NCI-H524 treated with DMSO at 0.1 percent for 48 hours (cell line): ENCODE results near the gene SRGAP2B.
"Not testable (repeated sequence)": the region's sequence is repeated elsewhere in the genome, so short reads cannot be mapped to it uniquely, and the experiment has no call there.

ENCODE experiments used
- DNase-seq: peaks from one replicate; lab custom pipeline; 2025; lab: John Stamatoyannopoulos, UW

Gene SRGAP2B

GRCh38 chr1:145082483-145083255 is 12.5 kb downstream of the SRGAP2B start:
- DNase-seq, result not testable (repeated sequence)

DNA sequence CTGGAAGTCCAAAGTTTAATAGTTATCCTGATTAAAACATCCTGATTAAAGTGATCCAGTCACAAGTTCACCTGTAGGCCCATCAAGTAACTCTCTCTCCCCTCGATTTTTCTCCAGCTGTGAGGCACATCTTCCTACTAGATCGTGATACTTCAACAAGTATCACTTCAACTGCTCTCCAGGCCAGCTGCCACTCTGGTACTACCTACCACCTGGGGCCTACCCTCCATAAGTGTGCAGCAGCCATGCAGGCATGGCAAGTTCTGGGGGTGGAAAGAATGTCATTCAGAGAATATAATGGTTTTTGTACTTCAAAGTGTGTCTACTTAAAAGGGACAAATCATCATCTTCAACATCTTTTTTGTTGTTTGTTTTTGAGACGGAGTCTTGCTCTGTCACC is 14.9 kb downstream of the SRGAP2B start:
- DNase-seq, result not testable (repeated sequence)

GRCh38 chr1:145079737-145080136 is 15.4 kb downstream of the SRGAP2B start:
- not testable (repeated sequence) for DNase-seq

- not testable (repeated sequence) for DNase-seq
Measured at GRCh38 chr1:145078787-145079370, 16.2 kb downstream of the SRGAP2B start.

DNA sequence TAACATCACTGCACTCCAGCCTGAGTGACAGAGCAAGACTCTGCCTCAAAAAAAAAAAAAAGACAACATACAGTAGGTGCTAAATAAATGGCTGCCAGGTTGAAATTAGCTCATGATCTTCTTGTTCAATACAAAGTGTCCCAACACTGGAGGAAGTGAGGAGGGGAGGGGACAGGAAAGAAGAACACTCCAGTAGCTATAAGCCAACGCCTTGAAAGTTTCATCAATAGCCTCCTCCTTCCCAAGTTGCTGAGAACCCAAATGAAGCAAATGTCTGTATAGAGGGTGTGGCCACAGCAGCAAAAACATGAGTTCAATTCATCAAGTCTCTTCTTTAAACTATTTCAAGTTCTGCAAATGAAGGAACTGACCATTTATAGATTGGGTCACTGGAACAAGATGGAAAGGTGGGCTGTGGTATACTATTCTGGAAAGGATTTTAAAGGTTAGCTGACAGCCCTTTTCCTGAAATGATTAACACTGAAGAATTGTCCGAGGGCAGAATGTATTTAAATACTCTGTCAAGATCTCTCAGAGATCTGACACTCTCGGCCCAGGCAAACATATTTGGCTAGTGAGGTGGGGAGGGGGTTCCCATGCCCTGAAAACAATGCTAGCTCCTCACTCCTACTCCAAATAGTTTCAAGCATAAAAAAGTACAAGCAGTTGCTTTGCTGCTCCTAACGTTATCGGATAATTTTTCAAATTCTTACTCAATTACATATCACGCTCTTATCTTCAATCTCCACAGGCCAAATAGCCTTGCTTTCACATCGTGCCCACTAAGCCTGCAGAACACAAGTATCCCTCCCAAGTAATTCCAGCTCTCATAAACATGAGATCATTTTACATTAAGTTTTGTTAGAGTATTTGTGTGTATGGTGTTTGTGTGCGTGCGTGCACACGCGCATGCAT is 17.0 kb downstream of the SRGAP2B start:
- not testable (repeated sequence) for DNase-seq

- not testable (repeated sequence) for DNase-seq
Measured at GRCh38 chr1:145076877-145077276, 18.3 kb downstream of the SRGAP2B start.

DNA sequence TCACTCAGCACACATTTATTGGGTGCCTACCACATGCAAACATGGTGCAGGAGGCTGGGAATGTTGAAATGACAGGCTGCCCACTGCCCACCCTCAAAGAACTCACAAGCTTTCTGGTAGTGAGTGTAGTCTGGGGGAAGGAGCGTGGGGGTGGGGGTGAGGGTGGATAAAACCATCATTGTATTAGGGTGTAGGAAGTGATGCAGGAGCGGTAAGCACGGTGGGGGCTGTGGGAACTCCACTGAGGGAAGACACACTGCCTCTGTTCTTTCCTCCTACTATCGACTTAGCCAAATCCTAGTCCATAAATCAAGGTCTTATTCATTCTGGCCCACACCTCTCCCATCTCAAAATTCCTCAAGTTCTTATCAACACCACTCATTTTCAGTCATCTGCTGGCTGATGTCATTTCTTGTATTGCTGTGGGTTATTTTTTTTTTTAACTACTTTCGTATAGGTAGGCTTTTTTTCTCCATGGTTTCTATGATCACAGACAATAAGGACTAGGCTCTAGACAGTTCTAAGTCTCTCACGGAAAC is 21.0 kb downstream of the SRGAP2B start:
- DNase-seq, result not testable (repeated sequence)

- DNase-seq, result not testable (repeated sequence)
Measured at GRCh38 chr1:145071569-145071968, 23.6 kb downstream of the SRGAP2B start.

DNA sequence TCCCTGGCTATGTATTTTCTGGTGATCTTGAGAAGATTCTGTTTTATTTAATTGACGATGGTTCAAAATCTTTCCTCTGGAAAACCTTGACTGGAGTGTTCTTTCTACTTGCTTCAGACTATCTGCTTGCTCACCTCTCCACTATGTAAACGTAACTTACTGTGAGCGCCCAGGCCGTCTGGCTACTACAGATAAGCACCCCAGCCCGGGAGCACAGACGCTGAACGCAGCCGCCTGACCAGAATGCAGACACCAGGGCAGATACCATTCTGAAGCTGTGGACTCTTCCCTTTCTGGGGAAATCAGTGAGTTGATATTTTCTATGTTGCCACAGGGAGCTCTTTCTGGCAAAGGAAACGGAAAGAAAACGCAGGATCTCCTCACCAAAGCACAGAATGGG is 28.6 kb downstream of the SRGAP2B start:
- DNase-seq, result not testable (repeated sequence)

GRCh38 chr1:145065194-145065826 is 29.8 kb downstream of the SRGAP2B start:
- DNase-seq, result not testable (repeated sequence)

DNA sequence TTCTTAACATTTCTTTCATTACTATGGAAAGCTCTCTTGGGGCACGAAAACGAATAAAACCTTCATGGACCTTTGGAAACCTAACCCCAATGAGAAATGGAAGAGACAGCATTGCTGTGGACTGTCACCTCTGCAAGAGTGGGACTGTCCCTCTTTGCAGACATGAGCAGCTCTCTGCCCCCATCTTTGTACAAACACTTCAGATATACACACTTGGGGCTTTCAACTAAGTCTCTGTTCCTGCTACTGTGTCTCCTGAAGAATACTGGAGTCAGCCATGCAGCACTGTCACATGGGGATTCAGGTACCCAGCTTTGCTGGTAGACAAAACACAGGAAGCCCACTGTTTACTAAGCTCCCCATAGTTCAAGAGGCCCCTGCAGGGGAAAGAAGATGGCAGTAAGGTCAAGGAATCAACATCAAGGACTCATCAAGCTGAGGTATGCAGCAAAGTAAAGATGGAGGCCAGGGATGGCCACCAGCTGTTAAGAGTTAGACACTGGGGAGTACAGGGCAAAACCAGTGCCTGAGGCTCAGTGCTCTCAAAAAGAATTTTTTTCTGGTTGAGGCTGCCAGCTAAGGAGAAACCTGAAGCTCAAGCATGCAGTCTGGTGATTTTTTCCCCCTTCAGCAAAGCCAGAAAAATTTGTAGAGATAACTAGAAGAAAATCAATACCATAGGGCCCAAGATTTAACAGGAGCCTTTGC is 31.0 kb downstream of the SRGAP2B start:
- not testable (repeated sequence) for DNase-seq

GRCh38 chr1:145063285-145063684 is 31.8 kb downstream of the SRGAP2B start:
- not testable (repeated sequence) for DNase-seq

GRCh38 chr1:145058184-145058583 is 36.9 kb downstream of the SRGAP2B start:
- DNase-seq, result not testable (repeated sequence)

GRCh38 chr1:145055217-145055760 is 39.8 kb downstream of the SRGAP2B start:
- DNase-seq, result not testable (repeated sequence)

- DNase-seq, result not testable (repeated sequence)
Measured at GRCh38 chr1:145053428-145053827, 41.7 kb downstream of the SRGAP2B start.

GRCh38 chr1:145052019-145052776 is 42.9 kb downstream of the SRGAP2B start:
- DNase-seq, result not testable (repeated sequence)

DNA sequence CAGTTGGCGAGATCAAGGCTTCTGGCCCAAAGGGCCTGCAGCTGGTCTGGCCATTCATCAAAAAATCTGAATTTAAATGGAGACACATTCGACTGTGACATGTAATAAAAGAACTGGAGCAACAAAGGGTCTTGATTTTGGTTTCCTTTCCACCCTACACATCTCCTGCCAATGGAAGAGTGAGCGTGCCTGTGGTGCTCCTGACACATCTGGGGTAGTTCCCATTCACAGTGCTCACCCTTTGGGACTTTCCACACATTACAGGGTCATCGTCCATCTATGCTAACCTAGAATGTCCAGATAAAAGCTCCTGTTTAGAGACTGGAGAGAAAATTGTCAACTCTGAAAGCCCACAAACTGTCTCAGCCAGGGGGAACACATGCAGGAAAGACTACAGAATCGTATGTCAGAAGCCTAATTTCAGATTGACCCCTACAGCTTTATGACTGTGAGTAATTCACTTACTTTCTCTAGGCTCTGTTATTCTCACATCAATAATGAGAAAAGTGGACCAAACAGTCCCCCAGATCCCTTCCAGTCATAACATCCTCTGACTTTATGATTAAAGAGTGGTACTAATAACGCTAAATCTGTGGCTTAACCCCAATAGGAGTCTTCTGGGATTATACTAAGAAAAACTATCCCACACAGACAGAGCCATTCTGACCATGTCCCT is 46.8 kb downstream of the SRGAP2B start:
- not testable (repeated sequence) for DNase-seq

- not testable (repeated sequence) for DNase-seq
Measured at GRCh38 chr1:145047553-145047952, 47.6 kb downstream of the SRGAP2B start.
